NCI-H1694 treated with DMSO at 0.1 percent for 48 hours (cell line): ENCODE results near the gene ATG14.
"Not testable (repeated sequence)": the region's sequence is repeated elsewhere in the genome, so short reads cannot be mapped to it uniquely, and the experiment has no call there.

ENCODE experiments used
- DNase-seq: peaks from one replicate; lab custom pipeline; 2025; lab: John Stamatoyannopoulos, UW

ATG14 gene

DNA sequence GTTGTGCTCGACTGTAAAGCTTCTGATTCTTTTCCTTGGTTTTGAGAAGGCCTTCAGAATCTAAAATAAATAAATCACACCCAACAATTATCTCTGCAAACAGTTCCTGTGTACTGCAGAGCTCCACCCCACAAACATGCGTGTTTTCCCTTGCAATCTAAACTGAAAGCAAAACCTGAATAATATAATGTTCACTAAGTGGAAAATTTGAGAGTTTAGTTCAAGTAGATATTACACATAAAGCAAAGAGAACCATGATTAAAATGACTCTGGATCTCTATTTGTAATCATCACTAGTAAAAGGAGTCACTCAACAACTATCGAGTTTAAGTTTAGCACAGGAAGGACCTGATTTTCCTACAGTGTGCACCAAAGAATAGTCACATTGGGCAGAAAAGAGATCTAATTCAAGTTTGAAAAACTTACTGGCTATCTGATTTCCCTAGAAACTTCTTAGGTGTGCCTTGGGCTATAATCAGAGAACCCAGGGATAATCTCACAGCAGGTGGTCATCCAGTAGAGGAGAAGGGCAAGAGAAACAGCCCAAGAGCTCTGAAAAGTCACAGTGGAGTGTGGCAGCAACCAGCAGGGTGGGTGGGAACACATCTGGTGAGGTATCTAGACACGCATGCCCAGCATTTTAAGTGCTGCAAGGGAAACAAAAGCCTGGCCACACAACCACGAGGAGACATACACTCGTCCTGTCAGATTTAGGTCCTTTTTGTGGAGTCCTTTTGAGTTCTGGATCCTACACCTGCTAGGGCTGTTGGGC lies 25.4 kb downstream of the ATG14 start:
- DNase-seq, result no peak

- DNase-seq, result no peak
Measured at GRCh38 chr14:55384536-55384935, 27.1 kb downstream of the ATG14 start.

DNA sequence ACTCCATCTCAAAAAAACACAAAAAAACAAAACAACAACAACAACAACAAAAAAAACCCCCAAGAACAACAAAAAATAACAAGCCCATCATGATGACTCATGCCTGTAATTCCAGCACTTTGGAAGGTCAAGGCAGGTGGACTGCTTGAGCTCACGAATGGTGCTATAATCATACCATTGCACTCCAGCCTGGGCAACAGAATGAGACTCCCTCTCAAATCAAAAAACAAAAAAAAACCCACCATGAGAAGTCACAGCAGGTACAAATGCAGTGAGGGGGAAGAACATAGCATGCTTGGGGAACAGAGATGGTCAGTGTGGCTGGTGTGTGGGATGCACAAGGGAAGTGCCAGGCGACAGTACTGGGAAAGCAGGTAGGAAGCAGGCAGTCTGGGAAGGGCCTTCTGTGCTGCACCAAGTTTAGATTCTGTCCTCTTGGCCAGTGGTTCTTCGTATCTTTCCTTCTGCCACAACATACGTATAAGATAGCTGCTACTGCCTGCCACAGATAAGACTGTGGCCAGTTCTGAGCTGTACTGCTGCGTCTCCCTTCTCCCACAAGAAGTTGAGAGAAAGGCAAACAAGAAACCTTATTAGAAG lies 28.0 kb downstream of the ATG14 start:
- no peak for DNase-seq

GRCh38 chr14:55383056-55383466 lies 28.6 kb downstream of the ATG14 start:
- not testable (repeated sequence) for DNase-seq

DNA sequence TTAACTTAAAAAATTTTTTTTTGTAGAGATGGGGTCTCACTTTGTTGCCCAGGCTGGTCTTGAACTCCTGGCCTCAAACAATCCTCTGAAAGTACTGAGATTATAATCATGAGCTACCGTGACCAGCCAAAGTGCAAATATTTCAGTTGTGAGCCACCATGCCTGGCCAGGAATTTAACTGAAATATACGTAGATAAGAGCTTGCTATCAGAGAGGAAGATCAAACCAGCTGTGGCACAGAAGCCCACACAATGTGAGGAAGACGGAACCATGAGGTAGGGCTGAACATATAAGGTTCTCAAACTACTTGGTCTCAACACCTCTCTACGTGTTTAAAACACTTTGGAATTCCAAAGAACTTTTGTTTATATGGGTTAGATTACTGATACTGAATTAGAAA lies 29.1 kb downstream of the ATG14 start:
- DNase-seq, result no peak

GRCh38 chr14:55381561-55381960 lies 30.1 kb downstream of the ATG14 start:
- no peak for DNase-seq

GRCh38 chr14:55381040-55381439 lies 30.6 kb downstream of the ATG14 start:
- DNase-seq, result no peak

GRCh38 chr14:55377236-55377635 lies 34.4 kb downstream of the ATG14 start:
- DNase-seq, result no peak

DNA sequence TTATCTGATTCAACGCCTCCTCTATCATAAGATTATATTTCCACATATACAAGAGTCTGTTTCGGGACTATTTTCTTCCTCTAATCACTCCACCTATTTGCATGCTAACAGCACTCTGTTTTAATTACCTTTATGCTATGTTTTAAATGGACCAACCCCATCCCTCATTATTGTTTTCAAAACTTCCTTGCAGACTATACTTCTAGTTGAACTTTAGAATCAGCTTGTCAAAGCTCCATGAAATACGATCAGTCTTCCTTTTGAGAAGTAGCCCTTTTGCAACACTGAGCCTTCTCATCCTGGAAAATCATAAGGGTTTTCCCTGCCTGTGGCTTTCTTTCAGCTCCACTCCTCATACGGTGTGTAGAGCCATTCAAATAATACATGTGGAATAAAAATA lies 36.9 kb downstream of the ATG14 start:
- DNase-seq, result no peak

DNA sequence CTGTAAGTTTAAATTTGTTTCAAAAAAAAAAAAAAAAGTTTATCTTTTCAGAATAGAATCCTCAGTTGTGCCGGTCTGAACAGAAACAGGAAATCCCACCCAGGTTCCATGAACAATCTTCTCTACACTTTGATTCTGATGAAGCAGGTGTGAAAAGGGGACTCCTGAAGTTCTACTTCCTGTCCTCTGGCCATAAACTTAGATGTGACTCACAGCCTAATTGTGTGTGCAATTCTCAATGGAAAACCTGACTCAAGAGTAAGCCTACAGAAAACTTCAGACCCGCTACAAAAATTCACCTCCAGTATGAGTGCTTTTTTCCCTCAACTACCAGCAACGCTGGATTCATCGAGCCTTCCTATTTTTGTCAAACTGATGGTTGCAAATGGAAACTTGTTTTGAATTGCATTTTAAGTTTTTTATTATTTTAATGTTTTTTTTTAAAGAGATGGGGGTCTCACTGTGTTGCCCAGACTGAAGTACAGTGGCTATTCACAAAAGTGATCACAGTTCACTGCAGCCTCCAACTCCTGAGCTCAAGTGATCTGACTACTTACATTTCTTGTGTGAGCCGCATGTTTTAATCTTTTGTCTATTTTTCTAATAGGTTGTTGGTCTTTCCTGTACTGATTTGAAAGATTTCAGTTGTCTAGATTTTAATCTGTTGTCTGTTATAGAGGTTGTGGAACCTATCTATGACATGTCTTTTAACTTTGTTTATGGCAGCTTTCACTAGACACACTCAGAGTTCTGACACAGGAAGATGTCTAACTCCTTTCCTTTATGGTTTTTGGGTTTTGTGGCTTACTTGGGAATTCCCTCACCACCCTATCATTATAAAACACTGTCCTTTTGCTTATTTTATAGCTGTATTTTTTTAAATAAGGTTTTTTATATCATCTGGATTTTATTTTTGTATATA lies 37.6 kb downstream of the ATG14 start:
- no peak for DNase-seq

GRCh38 chr14:55372825-55373224 lies 38.8 kb downstream of the ATG14 start:
- no peak for DNase-seq

GRCh38 chr14:55372423-55372822 lies 39.2 kb downstream of the ATG14 start:
- DNase-seq, result no peak

DNA sequence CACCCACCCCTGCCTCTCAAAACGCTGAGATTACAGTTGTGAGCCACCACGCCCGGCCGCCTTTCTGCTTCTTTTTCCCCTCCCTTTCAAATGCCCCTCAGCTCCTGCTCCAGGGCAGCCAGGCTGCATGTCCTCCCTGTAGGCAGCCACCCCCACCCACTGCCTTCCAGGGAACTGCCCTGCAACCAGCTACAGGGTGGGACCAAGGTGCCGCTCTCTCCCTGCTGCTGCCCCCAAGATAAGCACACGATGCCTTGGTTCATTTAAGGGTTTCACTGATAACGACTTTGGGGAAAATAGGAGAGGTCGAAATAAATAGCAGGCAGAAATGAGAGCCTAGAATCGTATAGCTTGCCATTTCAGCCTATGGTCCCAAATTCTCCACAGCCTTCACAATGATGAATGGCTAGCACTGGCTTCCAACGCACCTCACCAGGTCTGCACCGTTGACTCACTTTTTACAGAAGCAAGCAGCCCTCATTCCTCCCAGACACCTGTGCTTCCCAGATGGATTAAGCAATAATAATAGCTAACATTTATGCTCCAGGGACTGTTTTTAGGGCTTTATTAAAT lies 40.7 kb downstream of the ATG14 start:
- DNase-seq, result no peak

- DNase-seq, result no peak
Measured at GRCh38 chr14:55366271-55366670, 45.4 kb downstream of the ATG14 start.

DNA sequence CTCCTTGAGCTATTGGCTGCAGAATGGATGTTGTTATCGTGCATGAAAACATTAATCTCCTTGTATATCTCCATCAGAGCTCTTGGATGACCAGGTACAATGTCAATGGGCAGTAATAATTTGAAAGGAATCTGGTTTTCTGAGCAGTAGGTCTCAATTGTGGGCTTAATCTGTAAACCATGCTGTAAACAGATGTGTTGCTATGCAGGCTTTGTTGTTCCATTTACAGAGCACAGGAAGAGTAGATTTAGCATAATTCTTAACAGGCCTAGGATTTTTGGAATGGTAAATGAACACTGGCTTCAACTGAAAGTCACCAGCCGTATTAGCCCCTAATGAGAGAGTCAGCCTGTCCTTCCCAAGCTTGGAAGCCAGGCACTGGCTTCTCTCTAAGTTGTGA lies 50.4 kb downstream of the ATG14 start:
- DNase-seq, result no peak

DNA sequence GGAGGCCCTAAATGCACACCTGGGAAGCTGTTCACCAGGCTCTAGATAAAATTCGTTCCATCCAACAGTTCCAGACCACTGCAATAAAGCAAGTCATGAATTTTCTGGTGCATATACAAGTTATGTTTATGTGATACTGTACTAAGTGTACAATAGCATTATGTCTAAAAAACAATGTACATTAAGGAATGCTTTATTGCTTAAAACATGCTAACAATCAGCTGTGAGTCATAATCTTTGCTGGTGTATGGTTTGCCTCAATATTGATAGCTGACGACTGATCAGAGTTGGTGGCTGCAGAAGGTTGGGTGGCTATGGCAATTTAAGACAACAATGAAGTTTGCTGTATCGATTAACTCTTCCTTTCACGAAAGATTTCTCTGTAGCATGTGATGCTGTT lies 52.3 kb downstream of the ATG14 start:
- no peak for DNase-seq

- DNase-seq, result no peak
Measured at GRCh38 chr14:55356913-55357312, 54.7 kb downstream of the ATG14 start.

GRCh38 chr14:55355922-55356321 lies 55.7 kb downstream of the ATG14 start:
- DNase-seq, result no peak

DNA sequence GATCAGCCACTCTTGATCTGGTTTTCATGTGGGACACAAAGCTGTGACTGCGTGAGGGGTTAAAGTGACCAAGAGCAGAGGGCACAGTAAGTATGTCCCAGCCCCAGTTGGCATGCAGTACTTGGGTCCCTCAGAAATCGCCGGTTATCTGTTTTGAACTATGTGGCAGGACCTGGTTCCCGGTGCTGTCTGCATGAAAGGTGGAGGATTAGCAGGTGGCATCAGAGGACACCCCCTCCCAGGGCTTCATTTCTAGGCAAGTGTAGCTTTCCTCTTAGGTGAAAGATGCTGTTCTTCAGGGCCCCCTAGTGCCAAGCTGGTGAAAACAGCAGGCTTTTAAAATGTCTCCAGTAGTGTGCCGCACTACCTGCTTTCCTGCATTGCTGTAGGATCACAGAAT lies 57.1 kb downstream of the ATG14 start:
- DNase-seq, result peak; percentile 66

GRCh38 chr14:55353686-55354467 lies 57.8 kb downstream of the ATG14 start:
- DNase-seq, result no peak

GRCh38 chr14:55352201-55352600 lies 59.4 kb downstream of the ATG14 start:
- DNase-seq, result no peak

DNA sequence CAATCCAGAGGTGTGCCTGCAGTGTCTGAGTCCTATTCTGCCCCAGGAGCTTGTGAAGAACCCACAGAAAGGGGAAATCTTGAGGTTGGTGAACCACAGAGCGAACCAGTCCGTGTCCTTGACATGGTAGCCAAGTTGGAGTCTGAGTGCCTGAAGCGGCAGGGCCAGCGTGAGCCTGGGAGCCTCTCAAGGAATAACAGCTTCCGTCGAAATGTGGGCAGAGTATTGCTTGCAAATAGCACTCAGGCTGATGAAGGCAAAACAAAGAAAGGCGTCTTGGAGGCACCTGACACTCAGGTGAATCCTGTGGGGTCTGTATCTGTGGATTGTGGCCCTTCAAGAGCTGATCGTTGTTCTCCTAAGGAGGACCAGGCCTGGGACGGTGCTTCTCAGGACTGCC lies 60.5 kb downstream of the ATG14 start:
- no peak for DNase-seq
